Osteocyte (in vitro differentiated cells): ENCODE measurements around the gene RIMKLB. TPM values are rescaled to one million over a fixed set of nuclear protein-coding genes. Genes with fewer than 3 reads are reported as not detected.
"Not testable (repeated sequence)": the region's sequence is repeated elsewhere in the genome, so short reads cannot be mapped to it uniquely, and the experiment has no call there.

Source experiments
- DNase-seq: peaks from one replicate; pipeline ENCODE4 v3.0.0; 2021; ENCODE audit warnings: mixed read lengths; ENCODE audit not compliant: unreplicated experiment; ENCODE audit errors: extremely low spot score
- H3K27ac Mint-ChIP-seq: one replicate; pipeline ENCODE4 v1.8.0; 2021; ENCODE audit warnings: mild to moderate bottlenecking, mixed read lengths; ENCODE audit not compliant: unreplicated experiment
- H3K27me3 Mint-ChIP-seq: one replicate; pipeline ENCODE4 v1.8.0; 2021; ENCODE audit warnings: mixed read lengths; ENCODE audit not compliant: unreplicated experiment
- H3K36me3 Mint-ChIP-seq: one replicate; pipeline ENCODE4 v1.8.0; 2021; ENCODE audit warnings: mixed read lengths; ENCODE audit not compliant: unreplicated experiment
- H3K4me1 Mint-ChIP-seq: one replicate; pipeline ENCODE4 v1.8.0; 2021; ENCODE audit warnings: mixed read lengths; ENCODE audit not compliant: unreplicated experiment
- H3K4me3 Mint-ChIP-seq: one replicate; pipeline ENCODE4 v1.8.0; 2021; ENCODE audit warnings: mild to moderate bottlenecking, moderate library complexity, mixed read lengths; ENCODE audit not compliant: unreplicated experiment
- H3K9me3 Mint-ChIP-seq: one replicate; pipeline ENCODE4 v1.8.0; 2021; ENCODE audit warnings: mixed read lengths; ENCODE audit not compliant: unreplicated experiment
- CTCF ChIP-seq: fragments of 200-600 bp; sonication (generic); IDR thresholded peaks from 2 replicates; pipeline ENCODE4 v1.5.0; 2021; ENCODE audit warnings: antibody characterized with exemption, mild to moderate bottlenecking, moderate library complexity
- total RNA-seq: library from RNA; stranded (reverse); gene quantifications from 2 replicates; pipeline ENCODE4 v1.2.1, GENCODE V29; 2021

The RIMKLB gene
- total RNA-seq, 1 donor from 2014 or later = 32.5 TPM

GRCh38 chr12:8807084-8807483, 109.3 kb downstream of the RIMKLB start:
- H3K27ac Mint-ChIP-seq = not testable (repeated sequence)
- peak; percentile 70 for DNase-seq

GRCh38 chr12:8810112-8810511, 112.3 kb downstream of the RIMKLB start:
- not testable (repeated sequence) for H3K4me3 Mint-ChIP-seq, H3K36me3 Mint-ChIP-seq, H3K4me1 Mint-ChIP-seq, H3K27me3 Mint-ChIP-seq, H3K9me3 Mint-ChIP-seq, H3K27ac Mint-ChIP-seq, DNase-seq

More at GRCh38 chr12:8807084-8807483, 109.3 kb downstream of the RIMKLB start:
- H3K4me3 Mint-ChIP-seq, H3K4me1 Mint-ChIP-seq, H3K36me3 Mint-ChIP-seq, H3K9me3 Mint-ChIP-seq, H3K27me3 Mint-ChIP-seq: not testable (repeated sequence)

- TF ChIP-seq CTCF = no peak
- Mint-ChIP-seq H3K4me3 (no peak overlapping the region), H3K4me1 (no peaks in the 10 kb centered on the region), H3K27ac (no peak overlapping the region), H3K9me3 (no peaks in the 10 kb centered on the region), H3K36me3 (no peaks in the 10 kb centered on the region), H3K27me3 (peaks cover 8% of the 10 kb centered on the region)
- DNase-seq = no peak
Observed at GRCh38 chr12:8813572-8814357, 116.0 kb downstream of the RIMKLB start.

- no peak for TF ChIP-seq CTCF
- Mint-ChIP-seq H3K27ac (no peak overlapping the region), H3K4me1 (no peaks in the 10 kb centered on the region), H3K9me3 (no peaks in the 10 kb centered on the region), H3K36me3 (no peaks in the 10 kb centered on the region), H3K4me3 (no peak overlapping the region), H3K27me3 (peaks cover 8% of the 10 kb centered on the region)
- no peak for DNase-seq
Observed at GRCh38 chr12:8816448-8817050, 118.8 kb downstream of the RIMKLB start.

GRCh38 chr12:8817856-8818255, 120.1 kb downstream of the RIMKLB start:
- Mint-ChIP-seq H3K4me1 (no peaks in the 10 kb centered on the region), H3K27me3 (peaks cover 6% of the 10 kb centered on the region), H3K9me3 (no peaks in the 10 kb centered on the region), H3K27ac (no peak overlapping the region), H3K4me3 (no peak overlapping the region), H3K36me3 (no peaks in the 10 kb centered on the region)
- no peak for TF ChIP-seq CTCF
- no peak for DNase-seq

GRCh38 chr12:8818526-8818925, 120.7 kb downstream of the RIMKLB start:
- no peak overlapping the region for H3K27ac Mint-ChIP-seq
- H3K4me3 Mint-ChIP-seq = no peak overlapping the region
- DNase-seq = peak; percentile 19
- peaks cover 6% of the 10 kb centered on the region for H3K27me3 Mint-ChIP-seq
- H3K9me3 Mint-ChIP-seq = no peaks in the 10 kb centered on the region
- H3K4me1 Mint-ChIP-seq = no peaks in the 10 kb centered on the region
- no peak for TF ChIP-seq CTCF
- no peaks in the 10 kb centered on the region for H3K36me3 Mint-ChIP-seq
